GM12878 (cell line): ENCODE measurements around the gene ZNF783. TPM values are rescaled to one million over a fixed set of nuclear protein-coding genes. Genes with fewer than 3 reads are reported as not detected.
A peak's percentile ranks its signal among the peaks of the same experiment; 100 is the strongest.

Source experiments
- ATAC-seq: fragments of 200-7000 bp; cut with Tn5 transposase; 3 replicates; pipeline ENCODE4 v1.9.1; 2020; ENCODE audit warnings: mild to moderate bottlenecking, moderate library complexity
- BruUV-seq: library from RNA; stranded (reverse); fragments of 400-500 nt; replicated peaks from 2 replicates; lab custom pipeline; 2021; lab: Mats Ljungman, UMichigan
- CTCF ChIA-PET: fragments of 300-600 bp; sonication (Branson Sonifier 250); formaldehyde crosslinking; extraction: SDS; loops from one replicate; lab custom pipeline; 2021; ENCODE audit warnings: inconsistent platforms; lab: Yijun Ruan, JAX
- POLR2A ChIA-PET: fragments of 350-600 bp; formaldehyde crosslinking; extraction: SDS; loops from one replicate; lab custom pipeline; 2021; ENCODE audit warnings: inconsistent platforms; lab: Charles Lee
- RAD21 ChIA-PET: fragments of 300-600 bp; sonication (Branson Sonifier 250); formaldehyde crosslinking; loops from one replicate; lab custom pipeline; 2023; ENCODE audit warnings: antibody characterized with exemption; ENCODE audit not compliant: unreplicated experiment; lab: Charles Lee
- SMC1A ChIA-PET: fragments of 300-600 bp; sonication (Branson Sonifier 250); formaldehyde crosslinking; loops from one replicate; lab custom pipeline; 2023; ENCODE audit not compliant: unreplicated experiment, uncharacterized antibody; lab: Charles Lee
- DNase-seq: peaks from one replicate; pipeline ENCODE4 v3.0.0-alpha.2; 2011; ENCODE audit warnings: low read depth, low spot score
- FAIRE-seq: peaks from 3 replicates; lab custom pipeline; 2011; peaks lifted over from hg19 to GRCh38; lab: Jason Lieb, UNC
- H2AFZ ChIP-seq: 2 replicates; pipeline ENCODE4 v1.6.0; 2011; ENCODE audit warnings: low read depth, low read length, control low read depth; ENCODE audit not compliant: control insufficient read depth
- H3K27ac ChIP-seq: 2 replicates; pipeline ENCODE4 v1.5.1; 2011; ENCODE audit warnings: control low read depth; ENCODE audit not compliant: control insufficient read depth, insufficient read depth
- H3K27me3 ChIP-seq, 2 experiments: replicated peaks in 1 of 2; 2 replicates each; pipeline versions ENCODE4 v1.6.0 to v1.6.1; 2011; ENCODE audit warnings: low read length in 1 of 2; ENCODE audit not compliant: control insufficient read depth in 2 of 2, insufficient read depth in 2 of 2
- H3K36me3 ChIP-seq, 2 experiments: 2 replicates each; pipeline ENCODE4 v1.5.1; 2011; ENCODE audit warnings: low read length in 1 of 2; ENCODE audit not compliant: control insufficient read depth in 2 of 2, insufficient read depth in 2 of 2
- H3K4me1 ChIP-seq: 2 replicates; pipeline ENCODE4 v1.6.1; 2011; ENCODE audit warnings: mild to moderate bottlenecking, low read length, moderate library complexity, mixed read lengths; ENCODE audit not compliant: control insufficient read depth, insufficient read depth
- H3K4me2 ChIP-seq: 2 replicates; pipeline ENCODE4 v1.6.0; 2011; ENCODE audit warnings: control low read depth; ENCODE audit not compliant: control insufficient read depth, insufficient read depth
- H3K4me3 ChIP-seq: fragments of 200-600 bp; sonication (generic); 2 replicates; pipeline ENCODE4 v1.5.1; 2016
- H3K79me2 ChIP-seq: 2 replicates; pipeline ENCODE4 v1.6.0; 2011; ENCODE audit warnings: low read length; ENCODE audit not compliant: control insufficient read depth, insufficient read depth
- H3K9ac ChIP-seq: 2 replicates; pipeline ENCODE4 v1.8.0; 2011; ENCODE audit warnings: low read length, control low read depth, mixed read lengths; ENCODE audit not compliant: control insufficient read depth, insufficient read depth
- H3K9me3 ChIP-seq: replicated peaks from 3 replicates; pipeline ENCODE4 v1.5.1; 2011; ENCODE audit warnings: mild to moderate bottlenecking, low read length; ENCODE audit not compliant: control insufficient read depth, insufficient read depth
- H4K20me1 ChIP-seq: 2 replicates; pipeline ENCODE4 v1.6.0; 2011; ENCODE audit not compliant: control insufficient read depth, insufficient read depth
- ATF2 ChIP-seq: IDR thresholded peaks from 2 replicates; pipeline ENCODE4 v1.6.1; 2012; ENCODE audit warnings: low read length, inconsistent platforms
- BCL11A ChIP-seq: IDR thresholded peaks from 2 replicates; pipeline ENCODE4 v1.6.1; 2011; ENCODE audit warnings: low read depth, low read length
- FOS ChIP-seq: IDR thresholded peaks from 3 replicates; pipeline ENCODE4 v1.6.1; 2011; ENCODE audit warnings: borderline replicate concordance; ENCODE audit not compliant: insufficient read length; ENCODE audit errors: extremely low read depth
- IRF4 ChIP-seq: IDR thresholded peaks from 2 replicates; pipeline ENCODE4 v1.6.1; 2011; ENCODE audit warnings: low read depth, low read length
- JUNB ChIP-seq: IDR thresholded peaks from 2 replicates; pipeline ENCODE4 v1.6.1; 2016; ENCODE audit warnings: antibody characterized with exemption, mild to moderate bottlenecking
- POLR2A ChIP-seq: IDR thresholded peaks from 2 replicates; pipeline ENCODE4 v1.6.1; 2011; ENCODE audit warnings: low read depth, mild to moderate bottlenecking, low read length
- RELB ChIP-seq: fragments of 450-650 bp; IDR thresholded peaks from 2 replicates; pipeline ENCODE4 v1.6.1; 2017; ENCODE audit warnings: low read depth, mild to moderate bottlenecking, moderate library complexity
- RFX5 ChIP-seq: IDR thresholded peaks from 2 replicates; pipeline ENCODE4 v1.6.1; 2011; ENCODE audit warnings: low read depth, low read length, improper control_type of control experiment
- TCF7 ChIP-seq: IDR thresholded peaks from 2 replicates; pipeline ENCODE4 v1.6.1; 2014; ENCODE audit warnings: antibody characterized with exemption, borderline replicate concordance
- YBX1 ChIP-seq: fragments of 450-650 bp; IDR thresholded peaks from 2 replicates; pipeline ENCODE4 v1.6.1; 2016; ENCODE audit warnings: antibody characterized with exemption
- YY1 ChIP-seq: IDR thresholded peaks from 2 replicates; pipeline ENCODE4 v1.6.1; 2011; ENCODE audit warnings: low read depth, mild to moderate bottlenecking, low read length
- ZNF622 ChIP-seq: fragments of 450-650 bp; IDR thresholded peaks from 2 replicates; pipeline ENCODE4 v1.6.1; 2017; ENCODE audit warnings: mild to moderate bottlenecking, inconsistent platforms
- WGBS: methylation state at CpG from one replicate; pipeline ENCODE4 v1.1.6; 2016; ENCODE audit warnings: low lambda C conversion rate; ENCODE audit not compliant: insufficient replicate concordance, insufficient coverage; ENCODE audit errors: missing lambda C conversion rate; 5-methylcytosine and 5-hydroxymethylcytosine counted together
- in situ Hi-C: fragments of 300-500 bp; cut with MboI; formaldehyde crosslinking; loops from 9 replicates; pipeline ENCODE4 v1.14.3; 2018; ENCODE audit warnings: mixed read lengths
- intact Hi-C: fragments of 100-400 bp; cut with micrococcal nuclease; formaldehyde crosslinking; loops from one replicate; pipeline ENCODE4 v1.14.2; 2022; ENCODE audit not compliant: unreplicated experiment
- polyA plus RNA-seq, 11 experiments: library from polyadenylated mRNA; depleted of rRNA in 4 of 11; unstranded in 6 of 11; stranded (reverse) in 5 of 11; fragments of >200 nt; fragmentation: Nextera tagmentation in 4 of 11; fragmentation: Illumina TruSeq in 1 of 11; extraction: Ambion mirVana in 4 of 11; extraction: Trizol in 1 of 11; gene quantifications; 1 replicate in 1 of 11; 2 replicates in 10 of 11; pipeline versions ENCODE4 v1.2.1 to v1.2.3, GENCODE V29; 2011 to 2016; ENCODE audit warnings: inconsistent platforms in 2 of 11, missing spikeins in 2 of 11, low read depth in 1 of 11
- total RNA-seq, 4 experiments: library from RNA; depleted of rRNA in 3 of 4; stranded (reverse); fragments of >200 nt in 3 of 4; fragmentation: Illumina TruSeq in 1 of 4; extraction: Trizol in 1 of 4; gene quantifications; 2 replicates each; pipeline versions ENCODE4 v1.2.1 to v1.2.3, GENCODE V29; 2013 to 2021

The ZNF783 gene
- total and polyA plus RNA-seq, 10 of the 15 experiments (the other 5 are each of a cell fraction or from before 2014, with no cell fraction given): 2.0 to 14.4 (median 6.4) TPM

- RAD21 ChIA-PET: no interaction called here
- WGBS: 98% methylated on average over 9 of the region's 9 CpGs
- in situ Hi-C loops: no loop called here
- no TSS peak for BruUV-seq
- POLR2A ChIA-PET: no interaction called here
- CTCF ChIA-PET: no interaction called here
- no peak overlapping the region for H3K9ac ChIP-seq
- SMC1A ChIA-PET: no interaction called here
- no peak overlapping the region for H2AFZ ChIP-seq
- TF ChIP-seq YBX1 (no peak), ZNF622 (no peak), FOS (no peak), RFX5 (no peak), BCL11A (no peak), ATF2 (no peak), YY1 (no peak), IRF4 (no peak)
- TF ChIP-seq, all 136 proteins: peak for 0
- ATAC-seq: no peak
- H3K4me3 ChIP-seq: no peak overlapping the region
- no peaks in the 10 kb centered on the region for H3K79me2 ChIP-seq
- no peaks in the 10 kb centered on the region for H3K4me1 ChIP-seq
- H3K4me2 ChIP-seq: no peak overlapping the region
- no peak overlapping the region for H3K27ac ChIP-seq
- H3K27me3 ChIP-seq: no peaks in the 10 kb centered on the region
- H3K36me3 ChIP-seq: peaks cover 8 to 15% of the 10 kb centered on the region in 2 experiments
- no peak for DNase-seq
- no peaks in the 10 kb centered on the region for H4K20me1 ChIP-seq
- no peak for FAIRE-seq
- H3K9me3 ChIP-seq: no peaks in the 10 kb centered on the region
- intact Hi-C loops: no loop called here
These were observed 15.9 kb downstream of the ZNF783 start for GRCh38 chr7:149277871-149278270.

- CTCF ChIA-PET: no interaction called here
- BruUV-seq: no TSS peak
These were observed 16.4 kb downstream of the ZNF783 start for GRCh38 chr7:149278396-149278795.

More at GRCh38 chr7:149278396-149278795, 16.4 kb downstream of the ZNF783 start:
- Histone ChIP-seq H3K4me1 (no peaks in the 10 kb centered on the region), H3K4me3 (no peak overlapping the region), H3K9me3 (no peaks in the 10 kb centered on the region), H4K20me1 (no peaks in the 10 kb centered on the region), H3K36me3 (peaks cover 8 to 15% of the 10 kb centered on the region in 2 experiments), H3K79me2 (no peaks in the 10 kb centered on the region), H3K27ac (no peak overlapping the region), H2AFZ (no peak overlapping the region), H3K4me2 (no peak overlapping the region), H3K27me3 (no peaks in the 10 kb centered on the region), H3K9ac (no peak overlapping the region)
- ATAC-seq (no peak), DNase-seq (no peak), FAIRE-seq (no peak)
- TF ChIP-seq POLR2A: peak; percentile 51
- no peak for TF ChIP-seq JUNB
- no peak for TF ChIP-seq RELB
- TF ChIP-seq TCF7: no peak
- intact Hi-C loops: no loop called here
- ChIA-PET RAD21 (no interaction called here), POLR2A (no interaction called here), SMC1A (no interaction called here)
- 98% methylated on average over 11 of the region's 11 CpGs for WGBS
- in situ Hi-C loops: no loop called here
